Islet precursor cell (in vitro differentiated cells): ENCODE measurements around the gene GRAPL.
"Not testable (repeated sequence)": the region's sequence is repeated elsewhere in the genome, so short reads cannot be mapped to it uniquely, and the experiment has no call there.

Experiments used
- DNase-seq: peaks from one replicate; pipeline ENCODE4 v3.0.0-alpha.2; 2018

The GRAPL gene

DNA sequence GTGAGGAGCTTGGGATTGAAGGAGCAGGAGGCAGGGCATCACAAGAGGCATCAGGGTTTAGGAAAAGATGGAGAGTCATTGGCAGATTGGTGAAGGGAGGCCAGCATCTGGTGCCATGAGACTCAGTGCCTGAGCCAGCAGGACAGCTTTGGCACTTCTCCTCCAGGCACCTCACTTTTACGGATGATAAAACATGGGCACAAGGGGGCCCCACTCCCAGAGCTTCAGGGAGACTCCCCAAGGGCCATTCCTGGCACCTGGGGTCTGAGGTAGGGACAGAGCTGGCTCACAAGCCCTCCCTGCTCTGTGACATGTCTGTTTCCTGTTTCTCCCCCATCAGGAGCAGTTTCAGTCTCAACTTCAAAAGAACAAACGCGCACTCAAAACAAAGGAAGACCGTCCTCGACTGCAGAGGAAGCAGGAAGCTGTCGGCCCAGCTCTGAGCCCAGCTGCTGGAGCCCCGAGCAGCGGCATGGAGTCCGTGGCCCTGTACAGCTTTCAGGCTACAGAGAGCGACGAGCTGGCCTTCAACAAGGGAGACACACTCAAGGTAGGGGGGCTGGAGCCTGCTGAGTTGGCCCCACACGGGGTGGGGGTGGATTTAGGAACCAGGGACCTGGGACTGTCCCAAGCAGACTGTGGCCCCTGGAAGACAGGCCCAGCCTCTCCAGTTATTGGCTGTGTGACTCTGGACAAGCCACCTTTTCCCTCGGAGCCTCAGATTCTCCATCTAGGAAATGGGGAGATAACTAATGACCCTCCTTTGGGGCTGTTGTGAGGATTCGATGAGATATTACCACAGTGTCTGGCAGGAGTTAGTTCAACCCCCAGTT lies at the start of gene GRAPL:
GRAPL (plus strand) TSS at position 442 of the 833 bp plus-strand sequence; CDS start at position 473, 31 bp downstream.
- DNase-seq: not testable (repeated sequence)

DNA sequence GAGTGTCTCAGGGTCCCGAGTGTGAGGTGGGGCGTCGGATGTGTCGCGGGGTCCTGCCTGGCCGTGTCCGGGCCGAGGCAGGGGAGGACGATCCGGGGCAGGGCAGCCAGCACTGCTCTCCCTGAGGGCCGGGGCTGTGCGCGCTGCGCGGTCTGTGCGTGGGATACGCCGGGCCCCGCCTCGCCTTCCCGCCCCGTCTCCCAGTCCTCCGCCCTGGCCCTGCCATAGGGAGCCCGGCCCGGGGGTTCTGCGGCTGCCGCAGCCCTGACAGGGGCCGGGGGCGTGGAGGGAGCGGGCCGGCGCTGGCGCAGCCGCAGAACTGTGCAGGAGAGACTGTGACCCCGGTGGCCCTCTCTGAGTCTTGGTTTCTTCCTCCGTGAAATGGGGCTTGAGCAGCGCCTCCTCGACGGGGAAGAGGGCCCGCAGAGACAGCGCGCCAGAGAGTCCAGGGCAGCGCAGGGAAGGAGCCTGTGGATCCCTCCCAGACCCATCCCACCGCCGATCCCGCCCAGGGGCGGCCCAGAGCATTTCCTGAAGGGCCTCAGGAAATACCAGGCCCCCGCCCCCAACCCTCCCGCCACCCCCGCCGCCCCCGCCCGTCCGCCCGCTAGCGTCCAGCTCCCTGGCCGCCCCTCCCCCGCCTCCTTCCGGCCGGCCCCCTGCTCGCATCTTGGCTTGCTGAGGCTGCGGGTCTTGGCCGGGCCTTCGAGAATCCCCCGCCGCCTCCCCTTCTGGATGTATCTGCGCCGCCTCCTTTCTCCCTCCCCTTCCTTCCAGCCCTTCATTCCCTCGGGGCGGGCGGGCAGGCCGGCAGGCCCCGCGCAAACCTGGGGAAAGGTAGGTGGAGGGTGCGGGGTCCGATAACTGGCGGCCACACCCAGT lies 38.3 kb upstream of the GRAPL start:
- not testable (repeated sequence) for DNase-seq

GRCh38 chr17:19090058-19090772 lies 37.2 kb upstream of the GRAPL start:
- not testable (repeated sequence) for DNase-seq

- DNase-seq: peak; percentile 54
Observed at GRCh38 chr17:19092737-19093683, 34.4 kb upstream of the GRAPL start.

GRCh38 chr17:19093684-19094438 lies 33.5 kb upstream of the GRAPL start:
- not testable (repeated sequence) for DNase-seq

DNA sequence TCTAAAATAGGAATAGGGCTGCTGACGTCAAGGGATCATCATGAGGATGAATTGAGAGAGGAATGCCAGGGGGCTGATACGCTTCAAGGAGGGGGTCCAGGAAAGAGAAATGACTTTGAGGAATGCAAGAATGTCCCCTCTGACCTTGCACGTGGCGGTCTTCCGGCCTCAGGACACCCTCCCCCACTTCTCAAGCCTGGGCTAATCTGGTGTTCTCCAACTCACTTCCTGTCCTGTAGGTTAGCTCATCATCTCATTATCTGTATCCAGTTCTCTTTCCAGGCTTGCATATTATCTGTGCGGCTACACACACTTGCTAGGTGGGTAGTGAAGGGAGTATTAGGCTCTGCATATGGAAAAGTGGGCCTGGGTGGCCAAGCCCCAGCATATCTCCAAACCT lies 18.9 kb upstream of the GRAPL start:
- not testable (repeated sequence) for DNase-seq

DNA sequence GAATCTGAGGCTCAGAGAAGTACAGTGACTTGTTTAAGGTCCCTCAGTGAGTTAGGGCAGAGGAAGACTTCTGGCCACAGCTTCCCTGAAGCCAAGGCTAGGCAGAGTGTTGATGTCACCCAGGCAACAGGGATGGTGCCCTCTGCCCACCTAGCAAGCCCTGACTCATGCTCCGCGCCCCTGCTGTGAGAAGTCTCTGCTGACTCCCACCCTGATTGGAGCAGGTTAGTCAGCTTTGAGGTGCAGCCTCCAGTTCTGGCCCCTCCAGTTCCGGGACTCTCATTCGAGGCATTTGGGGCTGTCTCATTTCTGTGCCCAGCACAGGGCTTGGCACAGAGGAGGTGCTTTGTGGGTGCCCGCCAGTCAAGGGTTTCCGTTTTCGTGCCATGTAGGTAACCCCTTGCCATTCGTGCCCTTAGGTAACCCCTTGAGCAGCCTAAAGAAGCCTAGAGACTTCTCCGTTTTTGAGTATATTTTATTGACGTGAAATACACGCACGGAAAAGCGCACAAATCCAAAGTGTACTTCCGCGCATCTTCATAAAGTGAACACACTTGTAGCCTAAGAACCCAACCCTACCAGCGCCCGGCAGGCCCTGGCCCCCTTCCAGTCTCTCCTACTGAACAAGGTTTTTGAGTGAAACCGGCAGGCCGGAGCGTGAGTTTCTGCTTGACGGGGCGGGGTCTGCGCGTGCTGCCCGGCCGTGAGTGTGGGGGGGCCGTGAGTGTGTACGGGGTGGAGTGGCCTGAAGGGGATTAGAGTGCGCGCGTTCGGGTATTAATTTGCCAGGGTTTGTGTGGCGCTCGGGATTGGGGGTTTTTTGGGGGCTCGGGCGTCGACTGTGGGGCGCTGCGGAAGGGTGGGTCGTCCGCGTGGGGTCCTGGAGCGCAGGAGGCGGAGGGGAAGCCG lies 16.9 kb upstream of the GRAPL start:
- not testable (repeated sequence) for DNase-seq

DNA sequence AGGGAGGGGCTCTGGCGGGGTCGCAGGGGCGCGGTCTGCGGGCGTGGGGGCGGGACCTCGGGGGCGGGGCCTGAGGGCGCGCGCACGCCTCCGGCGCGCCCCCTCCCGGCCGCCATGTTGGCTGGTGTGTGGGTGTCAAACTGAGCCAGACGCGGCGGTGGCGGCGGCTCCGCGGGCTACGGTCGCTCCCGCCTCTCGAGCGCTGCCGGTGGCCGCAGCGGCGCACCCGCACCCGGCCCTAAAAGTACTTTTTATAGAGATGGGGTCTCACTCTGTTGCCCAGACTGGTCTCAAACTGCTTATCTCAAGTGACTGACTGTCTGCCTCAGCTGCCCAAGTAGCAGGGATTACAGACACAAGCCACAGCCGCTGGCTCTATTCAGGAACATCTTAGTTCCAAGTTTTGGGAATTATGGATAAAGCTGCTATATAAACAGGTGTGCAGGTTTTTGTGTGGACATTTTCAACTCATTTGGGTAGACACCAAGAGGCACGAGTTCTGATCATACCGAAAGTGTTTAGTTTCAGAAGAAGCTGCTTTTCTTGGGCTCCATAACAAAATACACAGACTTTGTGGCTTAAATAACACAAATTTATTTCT lies 16.2 kb upstream of the GRAPL start:
- peak; percentile 54 for DNase-seq

- DNase-seq: peak; percentile 84
Observed at GRCh38 chr17:19111801-19112458, 15.5 kb upstream of the GRAPL start.

GRCh38 chr17:19112459-19112826 lies 14.9 kb upstream of the GRAPL start:
- DNase-seq: not testable (repeated sequence)

GRCh38 chr17:19118695-19119094 lies 8.7 kb upstream of the GRAPL start:
- not testable (repeated sequence) for DNase-seq

- DNase-seq: not testable (repeated sequence)
Observed at GRCh38 chr17:19125289-19125688, 2.1 kb upstream of the GRAPL start.

GRCh38 chr17:19129500-19129899 lies 2.1 kb downstream of the GRAPL start:
- not testable (repeated sequence) for DNase-seq

- not testable (repeated sequence) for DNase-seq
Observed at GRCh38 chr17:19131108-19131507, 3.7 kb downstream of the GRAPL start.

DNA sequence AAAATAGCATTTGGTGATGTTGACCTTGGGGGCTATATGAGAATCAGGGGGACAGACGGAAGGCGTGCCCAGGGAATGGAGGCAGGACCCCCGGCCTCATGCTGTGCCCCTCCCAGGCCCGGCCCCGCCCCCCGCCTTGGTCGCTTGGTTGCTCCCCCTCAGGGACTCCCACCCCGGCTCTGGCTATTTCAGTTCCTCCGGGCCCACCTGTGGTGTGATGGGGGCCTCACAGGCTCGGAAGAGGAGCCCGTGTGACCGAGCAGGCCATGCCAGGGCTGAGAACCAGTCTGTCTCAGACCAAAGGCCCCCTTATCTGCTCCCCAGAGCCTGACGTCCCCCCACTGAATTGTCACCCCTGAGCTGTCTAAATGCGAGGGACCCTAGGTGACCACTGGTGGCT lies 4.4 kb downstream of the GRAPL start:
- not testable (repeated sequence) for DNase-seq

GRCh38 chr17:19133793-19134192 lies 6.4 kb downstream of the GRAPL start:
- DNase-seq: not testable (repeated sequence)

DNA sequence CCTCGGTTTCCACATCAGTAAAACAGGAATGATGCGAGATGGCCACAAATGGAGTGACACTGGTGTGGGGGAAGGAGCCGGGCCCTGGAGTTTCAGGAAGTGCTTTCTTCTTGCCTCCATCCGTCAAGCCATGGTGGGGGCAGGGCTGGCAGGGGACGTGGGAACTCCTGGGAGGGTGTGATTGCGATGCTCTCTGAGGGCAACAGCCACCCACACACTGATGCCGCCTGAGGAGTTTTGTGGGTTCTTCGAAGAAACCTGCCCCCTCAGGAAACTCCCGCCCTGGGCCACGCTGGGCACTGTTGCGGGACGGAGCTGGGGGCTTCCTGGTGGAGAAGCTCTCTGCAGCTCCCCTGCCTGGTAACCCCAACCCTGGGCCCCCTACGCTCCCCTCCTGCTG lies 8.0 kb downstream of the GRAPL start:
- DNase-seq: not testable (repeated sequence)

DNA sequence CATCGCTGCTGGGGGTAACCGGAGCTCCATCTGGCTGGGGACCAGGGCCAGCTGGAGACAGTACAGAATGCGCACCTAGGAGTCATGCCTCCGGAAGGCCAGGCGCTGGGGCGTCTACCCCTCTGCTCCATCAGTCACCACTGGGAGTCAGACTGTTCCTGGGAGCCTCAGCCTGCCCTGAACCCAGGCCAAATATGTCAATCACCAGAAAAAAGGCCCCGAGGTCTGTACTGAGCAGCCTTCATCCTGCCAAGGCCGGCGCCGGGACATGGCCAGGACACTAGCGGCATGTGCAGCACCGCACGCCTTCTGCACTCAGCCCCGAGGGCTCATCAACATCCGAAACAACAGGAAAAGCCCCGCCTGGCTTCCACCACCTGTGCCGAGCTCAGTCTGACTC lies 8.7 kb downstream of the GRAPL start:
- not testable (repeated sequence) for DNase-seq

DNA sequence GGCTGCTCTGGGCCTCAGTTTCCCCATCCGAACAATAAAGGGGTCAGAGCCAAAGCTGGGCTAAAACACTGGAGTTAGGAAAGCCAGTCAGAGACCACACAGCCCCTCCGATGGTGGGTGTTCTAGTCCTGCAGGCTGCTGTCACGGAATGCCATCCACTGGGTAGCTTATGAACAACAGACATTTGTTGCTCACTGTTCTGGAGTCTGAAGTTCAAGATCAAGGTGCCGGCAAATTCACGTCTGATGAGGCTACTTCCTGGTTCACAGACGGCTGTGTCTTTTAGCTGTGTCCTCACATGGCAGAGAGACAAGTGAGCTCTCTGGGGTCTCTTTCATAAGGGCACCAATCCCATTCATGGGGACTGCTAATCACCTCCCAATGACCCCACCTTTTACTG lies 9.2 kb downstream of the GRAPL start:
- not testable (repeated sequence) for DNase-seq
